LHCN-M2 (cell line): Measurements from ENCODE around the gene COG2. TPM values are rescaled to one million over a fixed set of nuclear protein-coding genes. Genes with fewer than 3 reads are reported as not detected.
A peak's percentile ranks its signal among the peaks of the same experiment; 100 is the strongest.
"Not testable (repeated sequence)": the region's sequence is repeated elsewhere in the genome, so short reads cannot be mapped to it uniquely, and the experiment has no call there.

Source experiments
- DNase-seq: peaks from one replicate; pipeline ENCODE4 v3.0.0-alpha.2; 2012; ENCODE audit warnings: low read depth
- polyA plus RNA-seq: library from polyadenylated mRNA; unstranded; fragments of >200 nt; gene quantifications from one replicate; pipeline ENCODE4 v1.2.1, GENCODE V29; 2012; ENCODE audit warnings: missing spikeins
- total RNA-seq: library from RNA; depleted of rRNA; stranded (reverse); fragments of >200 nt; gene quantifications from 2 replicates; pipeline ENCODE4 v1.2.3, GENCODE V29; 2014; rRNA removed

COG2 gene
- 20.4 and 22.7 TPM in 2 replicates for total RNA-seq
- 9.3 TPM for polyA plus RNA-seq

GRCh38 chr1:230642263-230642959 lies at the start of gene COG2:
Gene COG2 (plus strand): TSS chr1:230642481. CDS start chr1:230642607, 126 bp downstream.
- peak; percentile 87 for DNase-seq

GRCh38 chr1:230592848-230593414 lies 49.4 kb upstream of the COG2 start:
- DNase-seq, result no peak

- DNase-seq, result no peak
Measured at GRCh38 chr1:230594214-230594773, 48.0 kb upstream of the COG2 start.

GRCh38 chr1:230595181-230595580 lies 47.1 kb upstream of the COG2 start:
- DNase-seq, result no peak

GRCh38 chr1:230596306-230596705 lies 46.0 kb upstream of the COG2 start:
- no peak for DNase-seq

GRCh38 chr1:230598745-230599144 lies 43.5 kb upstream of the COG2 start:
- no peak for DNase-seq

- DNase-seq, result no peak
Measured at GRCh38 chr1:230599926-230600656, 42.2 kb upstream of the COG2 start.

GRCh38 chr1:230600657-230601400 lies 41.5 kb upstream of the COG2 start:
- not testable (repeated sequence) for DNase-seq

- DNase-seq, result no peak
Measured at GRCh38 chr1:230609208-230609607, 33.1 kb upstream of the COG2 start.

- no peak for DNase-seq
Measured at GRCh38 chr1:230610589-230610988, 31.7 kb upstream of the COG2 start.

- no peak for DNase-seq
Measured at GRCh38 chr1:230611128-230611877, 31.0 kb upstream of the COG2 start.

GRCh38 chr1:230611878-230612235 lies 30.4 kb upstream of the COG2 start:
- no peak for DNase-seq

GRCh38 chr1:230612651-230613050 lies 29.6 kb upstream of the COG2 start:
- no peak for DNase-seq

GRCh38 chr1:230614121-230614520 lies 28.2 kb upstream of the COG2 start:
- no peak for DNase-seq

- DNase-seq, result no peak
Measured at GRCh38 chr1:230618537-230618936, 23.7 kb upstream of the COG2 start.

- DNase-seq, result no peak
Measured at GRCh38 chr1:230620649-230621323, 21.5 kb upstream of the COG2 start.

- peak; percentile 68 for DNase-seq
Measured at GRCh38 chr1:230621324-230622030, 20.8 kb upstream of the COG2 start.

GRCh38 chr1:230622151-230622550 lies 20.1 kb upstream of the COG2 start:
- no peak for DNase-seq

- DNase-seq, result no peak
Measured at GRCh38 chr1:230624097-230624713, 18.1 kb upstream of the COG2 start.
